ENCODE results near the gene RNF123.

RNF123 gene

DNA sequence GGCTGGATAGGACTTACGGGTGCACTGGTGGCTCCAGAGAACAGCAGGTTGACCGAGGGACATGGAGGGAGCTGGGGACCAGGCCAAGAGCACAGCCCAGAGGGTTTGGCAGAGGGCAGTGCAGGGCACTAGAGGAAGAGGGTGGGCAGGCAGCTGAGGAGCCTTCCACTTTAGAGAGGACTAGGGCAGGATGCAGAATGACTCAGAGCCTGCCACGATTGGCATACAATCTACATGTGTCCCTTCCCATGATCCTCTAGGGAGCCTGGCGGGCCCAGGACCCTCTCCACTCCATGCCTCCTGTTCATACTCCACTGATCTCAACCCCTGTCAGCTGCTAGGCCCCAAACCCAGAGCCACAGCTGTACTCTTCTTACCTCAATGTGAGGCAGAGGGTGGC is 29.6 kb upstream of the RNF123 start:
- DNase-seq, result no peak

DNA sequence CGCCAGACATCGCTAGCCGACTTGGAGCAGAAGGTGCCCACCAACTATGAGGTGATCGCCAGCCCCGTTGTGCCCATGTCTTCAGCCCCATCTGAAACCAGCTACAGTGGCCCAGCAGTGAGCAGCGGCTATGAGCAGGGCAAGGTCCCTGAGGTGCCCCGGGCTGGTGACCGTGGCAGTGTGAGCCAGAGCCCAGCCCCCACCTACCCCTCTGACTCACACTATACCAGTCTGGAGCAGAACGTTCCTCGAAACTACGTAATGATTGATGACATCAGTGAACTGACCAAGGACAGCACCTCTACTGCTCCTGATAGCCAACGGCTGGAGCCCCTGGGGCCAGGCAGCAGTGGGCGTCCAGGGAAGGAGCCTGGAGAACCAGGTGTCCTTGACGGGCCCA is 28.1 kb upstream of the RNF123 start:
- no peak for DNase-seq

DNA sequence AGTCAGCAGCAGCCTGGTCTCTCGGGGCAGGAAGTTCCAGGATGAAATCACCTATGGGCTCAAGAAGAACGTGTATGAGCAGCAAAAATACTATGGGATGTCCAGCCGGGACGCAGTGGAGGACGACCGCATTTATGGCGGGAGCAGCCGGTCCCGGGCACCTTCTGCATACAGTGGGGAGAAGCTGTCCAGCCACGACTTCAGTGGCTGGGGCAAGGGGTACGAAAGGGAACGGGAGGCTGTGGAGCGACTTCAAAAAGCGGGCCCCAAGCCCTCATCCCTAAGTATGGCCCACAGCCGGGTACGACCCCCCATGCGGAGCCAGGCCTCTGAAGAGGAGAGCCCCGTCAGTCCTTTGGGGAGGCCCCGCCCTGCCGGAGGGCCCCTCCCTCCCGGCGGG is 27.3 kb upstream of the RNF123 start:
- DNase-seq, result no peak

DNA sequence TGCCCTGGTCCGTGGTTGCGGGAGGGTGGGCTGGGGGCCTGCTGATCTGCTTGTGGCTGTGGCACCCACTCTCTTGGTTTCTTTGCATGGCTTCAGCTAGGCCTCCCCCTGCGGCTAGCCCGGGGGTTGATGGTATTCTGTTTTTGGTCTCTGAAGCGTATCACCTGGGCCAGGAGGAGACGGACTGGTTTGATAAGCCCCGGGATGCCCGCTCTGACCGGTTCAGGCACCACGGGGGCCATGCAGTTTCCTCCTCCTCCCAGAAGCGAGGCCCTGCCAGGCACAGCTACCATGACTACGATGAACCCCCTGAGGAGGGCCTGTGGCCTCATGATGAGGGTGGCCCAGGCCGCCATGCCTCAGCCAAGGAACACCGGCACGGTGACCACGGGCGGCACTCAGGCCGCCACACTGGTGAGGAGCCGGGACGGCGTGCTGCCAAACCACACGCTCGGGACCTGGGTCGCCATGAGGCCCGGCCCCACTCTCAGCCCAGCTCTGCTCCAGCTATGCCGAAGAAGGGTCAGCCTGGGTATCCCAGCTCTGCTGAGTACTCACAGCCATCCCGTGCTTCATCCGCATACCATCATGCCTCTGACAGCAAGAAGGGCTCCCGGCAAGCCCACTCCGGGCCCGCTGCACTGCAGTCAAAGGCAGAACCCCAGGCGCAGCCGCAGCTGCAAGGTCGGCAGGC is 26.5 kb upstream of the RNF123 start:
- DNase-seq, result no peak

DNA sequence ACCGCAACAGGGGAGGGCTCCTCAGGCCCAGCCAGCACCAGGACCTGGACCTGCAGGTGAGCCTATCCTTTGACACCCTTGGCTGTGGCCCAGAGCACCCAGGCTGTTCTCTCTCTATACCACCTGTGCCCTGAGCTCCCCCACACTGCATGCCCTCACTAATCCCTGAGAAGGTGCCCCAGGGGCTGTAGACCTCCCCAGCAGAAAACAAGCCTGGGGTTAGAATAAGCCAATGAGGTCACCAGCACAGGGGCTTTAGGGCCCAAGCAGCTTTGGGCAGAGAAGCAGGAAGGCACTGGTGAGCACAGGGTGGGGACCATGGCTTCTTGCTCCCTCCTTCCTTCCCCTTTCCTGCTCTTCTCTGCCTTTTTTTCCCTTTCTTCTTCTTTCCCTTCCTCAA is 25.5 kb upstream of the RNF123 start:
- no peak for DNase-seq

DNA sequence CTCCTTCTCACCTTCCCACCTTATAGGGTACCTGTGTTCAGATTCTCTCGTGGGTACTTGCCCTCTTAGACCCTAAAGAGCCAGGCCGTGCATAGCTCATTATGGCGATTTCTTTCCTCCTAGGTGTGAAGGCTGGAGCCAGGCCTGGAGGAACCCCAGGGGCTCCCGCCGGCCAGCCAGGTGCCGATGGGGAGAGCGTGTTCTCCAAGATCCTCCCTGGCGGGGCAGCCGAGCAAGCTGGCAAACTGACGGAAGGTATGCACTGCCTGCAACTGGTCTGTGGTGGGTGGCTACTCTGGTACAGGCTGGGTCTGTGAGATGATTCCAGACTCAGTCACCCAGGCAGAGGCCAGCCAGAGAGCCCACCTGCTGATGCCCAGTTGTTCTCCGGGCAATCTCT is 25.1 kb upstream of the RNF123 start:
- no peak for DNase-seq

DNA sequence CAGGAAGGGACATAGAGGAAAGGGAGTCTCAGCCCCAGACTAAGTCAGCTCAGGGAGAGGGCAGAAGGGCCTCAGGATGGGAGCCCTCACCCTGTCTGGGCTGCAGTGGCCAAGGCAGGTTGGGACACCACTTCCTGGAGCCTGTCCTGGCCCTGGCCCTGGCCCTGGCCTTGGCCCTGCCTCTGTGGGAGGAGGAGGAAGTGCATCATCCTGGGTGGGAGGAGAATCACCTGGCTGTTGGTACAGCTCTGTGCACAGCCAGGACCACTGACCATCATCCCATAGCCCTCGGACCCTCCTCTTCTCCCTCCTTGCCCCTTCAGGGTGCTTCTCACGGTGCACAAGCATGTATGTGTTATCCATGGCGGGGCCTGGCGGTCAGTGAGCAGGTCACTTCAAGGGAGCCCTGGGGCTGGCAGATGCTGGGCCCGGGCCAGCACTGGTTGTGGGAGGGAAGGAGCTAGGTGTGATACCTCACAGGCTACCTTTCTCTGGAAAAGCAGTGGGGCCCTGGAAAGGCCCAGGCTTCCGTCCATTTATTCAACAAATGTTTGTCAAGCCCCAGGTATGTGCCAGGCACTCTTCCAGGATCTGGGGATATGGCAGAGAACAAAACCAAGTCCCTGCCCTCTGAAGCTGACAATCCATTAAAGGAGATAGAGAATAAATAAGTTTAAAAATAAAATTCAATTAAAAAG is 23.4 kb upstream of the RNF123 start:
- no peak for DNase-seq

DNA sequence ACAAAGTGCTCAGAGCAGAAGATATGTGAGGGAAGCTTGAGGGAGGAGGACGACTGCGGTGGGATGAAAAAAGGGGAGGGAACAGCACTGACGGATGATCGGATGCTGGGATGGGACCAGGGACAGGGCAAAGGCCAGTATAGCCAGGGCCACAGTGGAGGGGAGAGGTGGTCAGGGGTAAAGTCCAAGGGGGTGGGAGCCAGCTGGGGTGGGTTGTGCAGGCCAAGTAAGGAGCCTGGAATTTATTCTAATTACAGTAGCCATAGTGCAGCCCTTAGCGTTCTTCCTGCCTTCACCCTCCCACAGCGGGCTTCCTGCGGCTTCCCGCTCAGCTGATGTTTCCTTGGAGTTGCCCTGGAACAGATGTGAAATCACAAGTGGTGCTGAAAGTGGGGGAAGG is 22.8 kb upstream of the RNF123 start:
- no peak for DNase-seq

DNA sequence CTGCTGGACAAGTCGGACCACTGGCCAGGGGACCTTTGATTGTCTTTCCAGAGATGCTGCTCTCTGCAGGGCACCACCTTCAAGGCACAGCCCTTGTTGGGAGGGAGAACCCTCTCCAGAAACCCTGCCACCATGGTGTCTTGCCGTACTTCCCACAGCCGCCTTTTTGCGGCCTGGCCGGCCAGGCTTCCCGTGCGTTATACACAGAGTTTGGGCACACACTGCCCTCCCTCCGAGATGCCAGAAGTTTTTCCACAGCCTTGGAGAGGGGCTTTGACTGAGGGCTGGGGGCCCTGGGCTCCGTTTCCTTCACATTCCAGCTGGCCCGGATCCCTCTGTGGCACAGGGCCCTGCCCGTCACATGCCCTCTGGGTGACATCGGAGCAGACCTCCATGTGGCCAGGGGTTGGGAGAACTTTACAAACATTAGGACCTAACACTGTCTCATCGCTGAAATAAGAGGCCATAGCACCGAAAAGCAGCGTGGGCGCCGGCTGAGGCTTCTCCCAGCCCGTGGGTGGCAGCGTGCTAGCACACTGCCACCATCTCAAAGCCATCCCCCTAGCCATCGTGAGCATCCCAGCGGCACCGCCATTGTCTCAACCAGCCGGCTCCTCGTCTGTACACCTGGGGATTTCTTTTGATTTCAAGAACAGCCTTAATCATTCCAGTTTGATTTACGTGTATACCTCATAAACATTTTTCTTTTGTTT is 21.5 kb upstream of the RNF123 start:
- DNase-seq, result no peak

DNA sequence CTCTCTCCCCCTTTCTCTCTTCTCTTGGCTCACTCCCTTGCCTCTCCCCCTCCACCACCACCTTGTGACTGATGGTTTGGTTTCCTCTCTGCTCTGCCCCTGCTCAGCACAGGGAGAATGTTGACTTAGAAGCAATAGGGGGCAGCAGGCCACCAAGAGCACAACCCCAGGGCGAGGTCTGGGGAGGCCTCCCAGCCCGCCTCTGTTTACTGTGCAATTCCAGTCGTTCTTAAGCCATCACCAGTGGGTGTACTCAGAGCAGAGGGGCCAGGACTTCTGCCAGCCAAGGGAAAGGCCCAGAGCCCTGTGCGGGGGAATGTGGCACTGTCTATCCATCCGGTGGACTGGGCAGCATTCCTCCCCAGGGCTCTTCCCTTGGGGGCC is 21.0 kb upstream of the RNF123 start:
- no peak for DNase-seq

DNA sequence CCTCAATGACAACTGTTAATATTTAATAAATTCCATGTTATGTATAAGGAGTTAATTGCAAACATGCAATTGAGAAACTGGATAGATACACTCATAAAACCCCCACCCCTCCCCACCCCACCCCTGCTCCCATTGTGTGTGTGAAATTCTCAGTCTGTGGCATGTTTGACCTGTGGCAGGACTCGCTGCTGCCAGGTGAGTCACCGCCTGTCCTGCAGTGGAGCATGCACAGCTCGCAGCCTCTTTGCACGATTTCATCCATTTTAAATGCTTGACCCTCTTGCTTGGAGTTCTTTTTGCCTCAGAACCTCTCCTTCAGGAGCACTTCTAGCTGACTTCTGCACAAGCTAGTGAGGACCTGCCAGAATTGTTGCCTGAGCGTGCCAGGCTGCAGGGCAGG is 20.5 kb upstream of the RNF123 start:
- DNase-seq, result no peak

DNA sequence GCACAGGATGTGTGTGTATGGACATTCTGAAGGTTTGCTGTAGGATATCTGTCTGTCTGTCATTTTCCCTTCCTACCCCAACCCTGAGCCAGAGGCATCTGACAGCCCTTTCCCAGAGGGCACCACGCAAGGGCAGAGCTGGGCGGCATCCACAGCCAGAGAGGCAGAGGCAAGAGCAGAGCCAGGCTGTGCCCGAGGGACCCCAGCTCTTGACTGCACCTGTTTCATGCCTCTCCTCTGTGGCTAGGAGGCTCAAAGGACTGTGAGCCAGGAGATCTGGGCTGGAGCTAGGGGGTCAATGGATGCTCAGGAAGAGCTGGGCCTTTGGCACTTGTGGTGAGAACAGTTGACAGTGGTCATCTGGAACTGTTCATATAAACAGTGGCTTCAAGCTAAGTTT is 20.0 kb upstream of the RNF123 start:
- no peak for DNase-seq

DNA sequence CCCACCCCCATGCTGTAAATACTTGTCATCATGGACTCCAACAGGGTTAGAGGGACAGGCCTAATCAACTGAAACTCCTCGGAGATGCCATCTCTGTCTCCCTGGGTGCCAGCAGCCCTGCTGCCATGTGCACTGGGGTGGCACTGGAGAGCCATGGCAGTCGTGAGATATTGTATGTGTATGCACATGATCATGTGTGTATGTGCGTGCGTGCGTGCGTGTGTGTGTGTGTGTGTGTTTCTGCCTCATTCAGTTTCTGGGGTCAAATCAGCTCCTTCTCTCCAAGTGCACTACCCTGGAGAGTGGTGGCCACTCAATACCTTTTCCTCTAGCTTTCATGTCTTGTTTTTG is 18.4 kb upstream of the RNF123 start:
- DNase-seq, result no peak

DNA sequence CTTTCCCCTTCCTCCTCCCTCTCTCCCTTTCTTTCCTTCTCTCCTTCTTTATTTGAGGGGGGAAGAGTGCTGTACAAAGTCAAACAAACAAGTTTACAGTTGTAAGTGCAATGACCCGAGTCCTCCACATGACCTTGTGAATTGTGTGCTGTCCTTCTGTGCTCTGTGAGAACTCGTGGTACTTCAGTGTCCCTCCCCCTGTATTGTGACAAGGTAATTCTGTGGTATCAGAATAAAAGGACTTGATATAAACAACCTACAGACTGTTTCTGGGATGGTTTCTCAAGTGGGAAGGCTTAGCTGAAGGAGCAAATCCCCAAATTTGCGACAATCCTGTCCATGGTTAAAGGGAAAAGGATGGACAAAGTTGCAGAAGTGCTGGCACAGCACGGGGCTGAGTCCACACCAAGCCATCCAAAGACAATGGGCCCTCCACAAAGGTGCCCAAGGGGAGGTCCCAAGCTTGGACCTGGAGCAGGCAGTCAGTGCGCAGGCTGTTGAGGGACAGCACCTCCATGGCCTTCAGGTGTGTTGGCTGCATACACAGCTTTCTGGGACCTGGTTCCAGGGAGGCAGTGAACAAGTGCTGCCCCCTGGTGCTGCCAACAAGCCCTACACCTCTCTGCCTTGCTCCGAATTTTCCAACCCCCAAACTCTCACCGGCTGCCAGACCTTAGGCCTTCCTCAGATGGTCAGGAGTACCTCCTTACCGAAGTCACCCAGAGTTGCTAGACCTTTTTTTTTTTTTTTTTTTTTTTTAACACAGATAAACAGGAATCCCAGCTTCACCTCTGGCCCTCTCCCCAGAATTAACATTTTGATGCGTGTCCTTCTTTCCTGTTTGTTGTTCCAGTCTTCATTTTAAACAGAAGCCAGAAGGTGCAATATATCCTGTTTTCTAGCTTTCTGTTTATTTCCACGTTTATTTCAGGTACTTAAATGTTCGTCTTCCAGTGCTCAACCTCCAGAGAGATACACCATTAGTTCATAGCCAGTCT is 17.8 kb upstream of the RNF123 start:
- DNase-seq, result no peak

DNA sequence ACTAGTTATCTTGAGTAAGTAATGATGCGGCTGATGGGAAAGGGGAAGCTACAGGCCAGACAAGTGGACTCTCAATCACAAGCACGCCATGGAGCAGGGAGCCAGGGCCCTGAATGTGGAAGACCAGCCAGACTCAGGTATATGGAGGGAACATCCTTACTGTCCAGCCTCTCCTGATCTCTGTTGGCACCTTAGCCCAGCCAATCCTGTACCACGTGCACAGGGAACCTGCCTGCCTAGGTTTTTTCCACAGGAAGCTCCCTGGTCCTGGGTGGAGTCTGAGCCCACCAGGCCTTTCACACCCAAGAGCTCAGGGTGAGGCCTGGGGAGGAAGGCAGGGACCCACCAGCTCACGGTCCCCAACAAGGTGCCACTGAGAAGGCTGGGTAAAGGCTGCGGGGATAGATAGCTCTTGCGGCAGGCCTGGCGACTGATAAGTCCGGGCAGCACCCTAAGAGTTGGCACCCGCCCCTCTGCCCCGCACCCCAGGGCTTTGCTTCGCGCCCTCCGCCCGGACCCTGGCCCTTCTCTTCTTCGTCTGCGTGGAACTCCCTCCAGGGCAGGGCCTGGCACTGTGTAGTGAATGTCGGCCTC is 16.1 kb upstream of the RNF123 start:
- DNase-seq, result no peak

DNA sequence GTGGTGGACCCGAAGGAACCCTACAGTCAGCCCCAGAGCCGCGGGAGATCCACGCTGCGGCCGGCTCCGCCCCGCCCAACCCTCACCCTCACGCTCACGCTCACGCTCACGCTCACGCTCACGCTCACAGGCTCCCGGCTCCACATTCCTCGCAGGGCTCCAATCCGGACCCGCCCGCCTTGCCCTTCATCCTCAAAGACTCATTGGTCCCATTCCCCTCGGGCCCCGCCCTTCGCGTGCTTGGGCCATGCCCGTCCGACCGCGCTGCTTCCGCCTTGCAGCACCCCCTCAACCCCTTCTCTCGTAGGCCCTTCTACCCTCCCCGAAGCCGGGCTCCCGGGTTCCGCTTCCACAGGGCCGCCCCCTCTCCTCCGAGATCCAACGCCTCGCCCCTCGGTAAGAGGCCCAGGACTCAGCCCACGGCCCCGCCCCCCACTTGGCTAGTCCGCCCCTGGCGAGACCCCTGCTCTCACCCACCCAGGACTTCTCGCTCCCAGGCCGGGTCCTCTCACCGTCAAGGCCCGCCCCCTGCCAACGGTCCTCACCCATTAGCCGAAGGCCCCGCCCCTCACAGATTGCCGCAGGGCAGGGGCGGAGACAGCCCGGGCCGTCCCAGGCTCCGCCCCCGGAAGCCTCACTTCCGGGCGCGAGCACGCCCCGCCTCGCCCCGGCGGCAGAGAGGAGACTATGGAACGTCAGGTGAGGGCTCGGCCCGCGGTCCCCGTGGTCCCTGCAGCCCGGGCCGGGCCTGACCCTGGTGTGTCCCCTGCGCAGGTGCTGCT is 15.5 kb upstream of the RNF123 start, which contains the start of gene APEH:
Gene APEH, plus strand, starts transcription at position 637 of the 782 bp plus-strand sequence. Its CDS starts 51 bp downstream, at position 688.
- no peak for DNase-seq

DNA sequence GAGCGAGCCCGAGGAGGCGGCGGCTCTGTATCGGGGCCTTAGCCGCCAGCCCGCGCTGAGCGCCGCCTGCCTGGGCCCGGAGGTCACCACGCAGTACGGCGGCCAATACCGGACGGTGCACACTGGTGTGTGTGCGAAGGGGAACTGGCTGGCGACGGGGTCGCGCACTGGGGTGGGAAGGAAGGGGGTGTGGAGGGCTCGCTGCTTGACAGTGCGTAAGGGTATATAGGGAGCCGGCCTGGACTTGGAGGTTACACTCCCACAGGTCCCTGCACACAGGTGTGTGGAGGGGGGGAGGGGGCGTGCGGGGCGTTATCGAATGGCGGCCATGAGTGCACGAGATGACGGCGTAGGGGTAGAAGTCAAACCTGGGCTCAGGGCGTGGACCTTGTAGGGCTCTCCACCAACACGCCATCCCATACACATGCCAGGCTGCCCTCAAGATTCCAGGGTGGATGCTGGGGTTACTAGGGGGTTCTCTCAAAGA is 14.8 kb upstream of the RNF123 start:
- no peak for DNase-seq

DNA sequence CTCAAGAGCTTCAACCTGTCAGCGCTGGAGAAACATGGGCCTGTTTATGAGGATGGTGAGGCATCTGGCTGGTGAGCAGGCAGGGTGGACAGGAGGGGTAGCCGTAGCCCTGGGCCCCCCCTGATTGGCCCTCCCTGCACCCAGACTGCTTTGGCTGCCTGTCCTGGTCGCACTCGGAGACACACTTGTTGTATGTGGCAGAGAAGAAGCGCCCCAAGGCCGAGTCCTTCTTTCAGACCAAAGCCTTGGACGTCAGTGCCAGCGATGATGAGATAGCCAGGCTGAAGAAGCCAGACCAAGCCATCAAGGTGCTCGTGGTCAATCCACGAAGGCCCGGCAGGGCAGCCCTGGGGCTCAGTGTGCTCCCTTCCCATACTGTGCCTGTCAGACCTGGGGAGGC is 13.4 kb upstream of the RNF123 start:
- no peak for DNase-seq

DNA sequence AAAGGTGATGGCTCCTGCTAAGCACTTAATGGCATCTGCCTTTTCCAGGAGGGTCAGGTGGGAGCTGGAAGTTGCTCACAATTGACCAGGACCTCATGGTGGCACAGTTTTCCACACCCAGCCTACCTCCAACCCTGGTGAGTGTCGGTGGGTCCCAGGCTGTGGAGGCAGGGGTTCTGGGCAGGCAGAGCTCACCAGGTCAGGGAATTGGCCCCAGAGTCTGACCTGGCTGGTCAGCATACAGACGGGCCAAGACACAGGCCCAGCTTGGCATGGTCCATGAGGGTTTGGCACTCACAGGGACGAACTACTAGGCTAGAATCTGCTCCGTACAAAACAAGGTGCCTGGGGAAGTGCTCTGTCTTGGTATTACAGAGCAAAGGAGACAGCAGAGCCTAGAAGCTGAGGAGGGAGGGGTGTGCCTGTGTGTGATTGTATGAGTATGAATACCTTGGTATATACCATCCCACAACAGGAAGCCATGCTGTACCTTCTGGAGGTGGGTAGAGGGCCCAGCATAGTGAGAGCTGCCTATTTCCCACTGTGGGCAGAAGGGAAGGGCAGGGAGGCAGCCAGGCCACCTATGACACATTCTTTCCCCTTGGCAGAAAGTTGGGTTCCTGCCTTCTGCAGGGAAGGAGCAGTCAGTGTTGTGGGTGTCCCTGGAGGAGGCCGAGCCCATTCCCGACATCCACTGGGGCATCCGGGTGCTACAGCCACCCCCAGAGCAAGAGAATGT is 8.7 kb upstream of the RNF123 start:
- no peak for DNase-seq

DNA sequence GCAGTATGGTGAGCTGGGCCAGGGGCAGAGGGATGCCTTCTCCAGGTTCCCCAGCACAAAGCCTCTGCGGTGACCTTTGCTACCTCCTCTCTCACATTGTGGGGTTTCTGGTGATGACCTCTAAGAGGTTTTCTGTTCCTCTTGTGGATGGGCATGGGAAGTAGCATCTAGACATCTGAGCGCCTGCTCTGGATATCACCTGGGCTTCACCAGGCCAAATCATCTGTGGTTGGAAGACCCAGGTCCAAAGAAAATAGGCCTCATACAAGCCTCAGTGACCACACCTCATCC is 8.2 kb upstream of the RNF123 start:
- DNase-seq, result no peak

DNA sequence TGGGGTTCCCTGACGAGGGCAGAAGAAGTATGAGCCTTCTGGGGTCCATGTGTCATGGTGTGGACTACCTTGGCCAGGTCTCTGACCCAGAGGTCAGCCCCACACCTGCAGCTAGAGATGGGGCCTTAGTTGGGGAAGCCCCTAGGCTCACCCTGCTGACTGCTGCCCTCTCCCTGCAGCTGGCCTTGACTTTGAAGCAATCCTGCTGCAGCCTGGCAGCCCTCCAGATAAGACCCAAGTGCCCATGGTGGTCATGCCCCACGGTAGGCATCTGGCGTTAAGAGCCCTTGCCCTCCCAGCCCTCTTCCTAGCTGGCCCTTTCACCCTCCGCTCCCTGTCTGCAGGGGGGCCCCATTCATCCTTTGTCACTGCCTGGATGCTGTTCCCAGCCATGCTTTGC is 7.8 kb upstream of the RNF123 start:
- DNase-seq, result no peak

Data from NCI-H510A (cell line).